A673 (cell line): ENCODE measurements around the gene NAB2. TPM values are rescaled to one million over a fixed set of nuclear protein-coding genes. Genes with fewer than 3 reads are reported as not detected.
A peak's percentile ranks its signal among the peaks of the same experiment; 100 is the strongest.

Source experiments
- BruUV-seq: library from RNA; stranded (reverse); fragments of 400-500 nt; replicated peaks from 2 replicates; lab custom pipeline; 2021; lab: Mats Ljungman, UMichigan
- CTCF ChIA-PET: fragments of 300-600 bp; sonication (Branson Sonifier 250); formaldehyde crosslinking; loops from one replicate; lab custom pipeline; 2022; ENCODE audit warnings: antibody characterized with exemption; lab: Charles Lee
- POLR2A ChIA-PET: fragments of 300-600 bp; sonication (Branson Sonifier 250); formaldehyde crosslinking; loops from one replicate; lab custom pipeline; 2022; ENCODE audit warnings: antibody characterized with exemption; ENCODE audit not compliant: low non-redundant PET; lab: Charles Lee
- DNase-seq: peaks from one replicate; pipeline ENCODE4 v3.0.0-alpha.2; 2015; ENCODE audit warnings: low spot score
- H3K27ac ChIP-seq: fragments of 200-600 bp; sonication (generic); 2 replicates; pipeline ENCODE4 v1.5.1; 2016; ENCODE audit warnings: mixed run types, low read depth, mild to moderate bottlenecking, mixed read lengths, antibody characterized with exemption, low read length; ENCODE audit not compliant: poor library complexity, severe bottlenecking
- H3K27me3 ChIP-seq: fragments of 200-600 bp; sonication (generic); replicated peaks from 2 replicates; pipeline ENCODE4 v1.6.1; 2017; ENCODE audit warnings: mixed run types, low read depth, mild to moderate bottlenecking, mixed read lengths, antibody characterized with exemption, low read length; ENCODE audit not compliant: insufficient read depth, poor library complexity
- H3K36me3 ChIP-seq: fragments of 200-600 bp; sonication (generic); 2 replicates; pipeline ENCODE4 v1.6.1; 2016; ENCODE audit warnings: mixed run types, mild to moderate bottlenecking, mixed read lengths, antibody characterized with exemption, low read length; ENCODE audit not compliant: insufficient read depth, poor library complexity, severe bottlenecking
- H3K4me1 ChIP-seq: fragments of 200-600 bp; sonication (generic); 2 replicates; pipeline ENCODE4 v1.6.1; 2017; ENCODE audit warnings: mixed run types, mild to moderate bottlenecking, mixed read lengths, antibody characterized with exemption, low read length; ENCODE audit not compliant: insufficient read depth, poor library complexity, severe bottlenecking
- H3K4me3 ChIP-seq: fragments of 200-600 bp; sonication (generic); 2 replicates; pipeline ENCODE4 v1.5.1; 2016; ENCODE audit warnings: low read depth, mixed run types, mild to moderate bottlenecking, mixed read lengths, low read length; ENCODE audit not compliant: poor library complexity, severe bottlenecking
- H3K9me3 ChIP-seq: fragments of 200-600 bp; sonication (generic); 2 replicates; pipeline ENCODE4 v1.6.1; 2016; ENCODE audit warnings: mixed run types, low read depth, mild to moderate bottlenecking, mixed read lengths, antibody characterized with exemption, low read length; ENCODE audit not compliant: poor library complexity, severe bottlenecking
- CTCF ChIP-seq: fragments of 300-800, 200-600 bp; sonication (generic); conservative IDR thresholded peaks from 2 replicates; pipeline ENCODE4 v1.5.1; 2017; ENCODE audit warnings: low read depth, mild to moderate bottlenecking, antibody characterized with exemption, low read length, moderate library complexity, mixed read lengths
- EZH2 ChIP-seq: fragments of 200-600 bp; sonication (generic); IDR thresholded peaks from 2 replicates; pipeline ENCODE4 v1.6.1; 2017; ENCODE audit warnings: borderline replicate concordance, low read depth, mild to moderate bottlenecking, mixed read lengths, antibody characterized with exemption, low read length; ENCODE audit not compliant: poor library complexity, severe bottlenecking
- intact Hi-C: fragments of 100-400 bp; cut with micrococcal nuclease; formaldehyde crosslinking; loops from one replicate; pipeline ENCODE4 v1.10.0; 2022; ENCODE audit not compliant: unreplicated experiment
- total RNA-seq: library from RNA; stranded (reverse); gene quantifications from 2 replicates; pipeline ENCODE4 v1.2.3, GENCODE V29; 2021

Gene NAB2
- total RNA-seq, 1 experiment from 2014 or later: 61.8 TPM

DNA sequence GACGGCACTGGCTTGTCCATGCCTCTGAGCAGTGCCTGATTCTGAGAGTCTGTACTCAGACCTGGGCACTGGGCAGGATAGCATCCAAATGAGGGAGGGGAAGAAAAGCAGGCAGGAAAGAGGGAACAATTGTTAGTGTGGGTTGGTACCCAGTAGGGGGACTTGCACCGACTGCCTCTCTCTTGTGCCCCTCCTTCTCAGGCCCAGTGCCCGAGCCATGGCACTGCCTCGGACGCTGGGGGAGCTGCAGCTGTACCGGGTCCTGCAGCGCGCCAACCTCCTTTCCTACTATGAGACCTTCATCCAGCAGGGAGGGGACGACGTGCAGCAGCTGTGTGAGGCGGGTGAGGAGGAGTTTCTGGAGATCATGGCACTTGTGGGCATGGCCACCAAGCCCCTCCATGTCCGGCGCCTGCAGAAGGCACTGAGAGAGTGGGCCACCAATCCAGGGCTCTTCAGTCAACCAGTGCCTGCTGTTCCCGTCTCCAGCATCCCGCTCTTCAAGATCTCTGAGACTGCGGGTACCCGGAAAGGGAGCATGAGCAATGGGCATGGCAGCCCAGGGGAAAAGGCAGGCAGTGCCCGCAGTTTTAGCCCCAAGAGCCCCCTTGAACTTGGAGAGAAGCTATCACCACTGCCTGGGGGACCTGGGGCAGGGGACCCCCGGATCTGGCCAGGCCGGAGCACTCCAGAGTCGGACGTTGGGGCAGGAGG, 2.2 kb downstream of the NAB2 start:
- H3K4me1 ChIP-seq: peaks cover 51% of the 10 kb centered on the region

DNA sequence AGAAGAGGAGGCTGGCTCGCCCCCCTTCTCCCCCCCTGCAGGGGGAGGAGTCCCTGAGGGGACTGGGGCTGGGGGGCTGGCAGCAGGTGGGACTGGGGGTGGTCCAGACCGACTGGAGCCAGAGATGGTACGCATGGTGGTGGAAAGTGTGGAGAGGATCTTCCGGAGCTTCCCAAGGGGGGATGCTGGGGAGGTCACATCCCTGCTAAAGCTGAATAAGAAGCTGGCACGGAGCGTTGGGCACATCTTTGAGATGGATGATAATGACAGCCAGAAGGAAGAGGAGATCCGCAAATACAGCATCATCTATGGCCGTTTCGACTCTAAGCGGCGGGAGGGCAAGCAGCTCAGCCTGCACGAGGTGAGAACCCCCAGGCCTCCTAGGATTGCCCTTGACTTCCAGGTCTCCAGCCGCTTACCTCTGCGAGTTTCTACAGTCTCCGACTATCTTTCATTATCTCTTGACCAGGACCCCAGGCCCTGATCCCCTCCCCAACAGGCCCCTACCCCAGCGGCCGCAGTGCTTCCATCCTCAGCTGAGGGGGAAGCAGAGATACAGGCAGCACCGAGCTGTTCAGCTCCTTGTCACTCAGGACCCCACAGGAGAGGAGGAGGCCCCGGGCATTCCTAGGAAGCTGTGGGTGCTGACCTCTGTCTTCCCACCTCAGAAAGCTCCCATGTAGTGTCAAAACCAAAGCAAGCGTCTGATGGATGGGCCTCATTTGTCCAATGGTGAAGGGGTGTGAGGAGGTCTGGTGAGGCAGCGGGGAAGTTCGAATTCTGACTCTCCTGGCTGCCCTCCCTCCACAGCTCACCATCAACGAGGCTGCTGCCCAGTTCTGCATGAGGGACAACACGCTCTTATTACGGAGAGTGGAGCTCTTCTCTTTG, 3.0 kb downstream of the NAB2 start:
- Histone ChIP-seq H3K9me3 (no peaks in the 10 kb centered on the region), H3K4me1 (peaks cover 46% of the 10 kb centered on the region), H3K4me3 (peak overlapping the region; percentile 93), H3K27me3 (no peaks in the 10 kb centered on the region), H3K27ac (peak overlapping the region; percentile 75), H3K36me3 (peaks cover 60% of the 10 kb centered on the region)
- DNase-seq: no peak
- no peak for TF ChIP-seq CTCF
- no peak for TF ChIP-seq EZH2
- POLR2A ChIA-PET: interaction anchor here (0.6 to 1.4 kb wide), 2 partner anchors 12 to 81 kb away, joined by 3 read pairs; no protein-coding TSS in a partner anchor
- BruUV-seq: no TSS peak
- intact Hi-C loops: no loop called here
- CTCF ChIA-PET: interaction anchor here (1.5 to 3.1 kb wide), 2 partner anchors 22 to 455 kb away, joined by 3 to 23 read pairs; no protein-coding TSS in a partner anchor

More for the DNA sequence above, 2.2 kb downstream of the NAB2 start:
- BruUV-seq: no TSS peak
- POLR2A ChIA-PET: no interaction called here
- Histone ChIP-seq H3K27ac (peak overlapping the region; percentile 75), H3K36me3 (peaks cover 52% of the 10 kb centered on the region), H3K27me3 (no peaks in the 10 kb centered on the region), H3K9me3 (no peaks in the 10 kb centered on the region), H3K4me3 (peak overlapping the region; percentile 93)
- peak; percentile 58 for DNase-seq
- CTCF ChIA-PET: interaction anchor here (2.0 kb wide), 1 partner anchor 22 kb away, joined by 9 read pairs; no protein-coding TSS in a partner anchor
- TF ChIP-seq EZH2: no peak
- TF ChIP-seq CTCF: no peak
- intact Hi-C loops: no loop called here

- Histone ChIP-seq H3K9me3 (no peaks in the 10 kb centered on the region), H3K27me3 (no peaks in the 10 kb centered on the region), H3K27ac (peak overlapping the region; percentile 75), H3K36me3 (peaks cover 64% of the 10 kb centered on the region), H3K4me1 (peaks cover 46% of the 10 kb centered on the region), H3K4me3 (peak overlapping the region; percentile 93)
- intact Hi-C loops: no loop called here
- ChIA-PET POLR2A (interaction anchor here (0.6 to 1.4 kb wide), 2 partner anchors 13 to 82 kb away, joined by 3 read pairs; no protein-coding TSS in a partner anchor), CTCF (interaction anchor here (1.5 to 3.1 kb wide), 2 partner anchors 23 to 456 kb away, joined by 3 to 23 read pairs; no protein-coding TSS in a partner anchor)
- TF ChIP-seq EZH2 (no peak), CTCF (no peak)
- DNase-seq: no peak
- BruUV-seq: no TSS peak
Observed at GRCh38 chr12:57092529-57092862, 3.6 kb downstream of the NAB2 start.
